ENCODE measurements around the gene NALCN.

GRCh38 chr13:101092985-101093384, 323.3 kb downstream of the NALCN start:
- TF ChIP-seq POLR2A (IDR thresholded peaks at IDR 0.05): no peak
- TF ChIP-seq, protein P1, sequence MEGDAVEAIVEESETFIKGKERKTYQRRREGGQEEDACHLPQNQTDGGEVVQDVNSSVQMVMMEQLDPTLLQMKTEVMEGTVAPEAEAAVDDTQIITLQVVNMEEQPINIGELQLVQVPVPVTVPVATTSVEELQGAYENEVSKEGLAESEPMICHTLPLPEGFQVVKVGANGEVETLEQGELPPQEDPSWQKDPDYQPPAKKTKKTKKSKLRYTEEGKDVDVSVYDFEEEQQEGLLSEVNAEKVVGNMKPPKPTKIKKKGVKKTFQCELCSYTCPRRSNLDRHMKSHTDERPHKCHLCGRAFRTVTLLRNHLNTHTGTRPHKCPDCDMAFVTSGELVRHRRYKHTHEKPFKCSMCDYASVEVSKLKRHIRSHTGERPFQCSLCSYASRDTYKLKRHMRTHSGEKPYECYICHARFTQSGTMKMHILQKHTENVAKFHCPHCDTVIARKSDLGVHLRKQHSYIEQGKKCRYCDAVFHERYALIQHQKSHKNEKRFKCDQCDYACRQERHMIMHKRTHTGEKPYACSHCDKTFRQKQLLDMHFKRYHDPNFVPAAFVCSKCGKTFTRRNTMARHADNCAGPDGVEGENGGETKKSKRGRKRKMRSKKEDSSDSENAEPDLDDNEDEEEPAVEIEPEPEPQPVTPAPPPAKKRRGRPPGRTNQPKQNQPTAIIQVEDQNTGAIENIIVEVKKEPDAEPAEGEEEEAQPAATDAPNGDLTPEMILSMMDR (IDR thresholded peaks at IDR 0.05): no peak

Data from lower leg skin (tissue), 3 donors.